ENCODE measurements around the gene POPDC2. TPM values are rescaled to one million over a fixed set of nuclear protein-coding genes. Genes with fewer than 3 reads are reported as not detected.

POPDC2 gene
- total and polyA plus RNA-seq, 8 donors: 1.3 to 6.6 (median 4.8) TPM

GRCh38 chr3:119642746-119643473 is 17.5 kb downstream of the POPDC2 start:
- peaks cover 0 to 4% of the 10 kb centered on the region in 2 donors for H3K36me3 ChIP-seq
- no peaks in the 10 kb centered on the region for H3K9me3 ChIP-seq
- no peaks in the 10 kb centered on the region for H3K27me3 ChIP-seq
- peak in 2 of 4 donors; percentile 17 to 46 for DNase-seq
- no peak overlapping the region for H3K4me3 ChIP-seq
- intact Hi-C loops (cut with DNase I): no loop called here
- H3K4me1 ChIP-seq: peaks cover 10 to 27% of the 10 kb centered on the region in 2 donors
- peak overlapping the region in 1 of 2 donors; percentile 39 for H3K27ac ChIP-seq
- no peak for TF ChIP-seq CTCF (IDR thresholded peaks at IDR 0.05)
- peak; percentile 13 for ATAC-seq

- peaks cover 3 to 31% of the 10 kb centered on the region in 2 donors for H3K4me1 ChIP-seq
- H3K27ac ChIP-seq: no peak overlapping the region
- ATAC-seq (no peak), DNase-seq (no peak)
- intact Hi-C loops (cut with DNase I): no loop called here
- no peak for TF ChIP-seq CTCF (IDR thresholded peaks at IDR 0.05)
- H3K4me3 ChIP-seq: no peak overlapping the region
- H3K27me3 ChIP-seq: no peaks in the 10 kb centered on the region
- no peaks in the 10 kb centered on the region for H3K9me3 ChIP-seq
- peaks cover 0 to 4% of the 10 kb centered on the region in 2 donors for H3K36me3 ChIP-seq
Measured at GRCh38 chr3:119641416-119641815, 19.0 kb downstream of the POPDC2 start.

- Histone ChIP-seq H3K27me3 (no peaks in the 10 kb centered on the region), H3K4me3 (no peak overlapping the region), H3K4me1 (peaks cover 3 to 36% of the 10 kb centered on the region in 2 donors), H3K27ac (peak overlapping the region; percentile 82 to 93), H3K36me3 (peaks cover 0 to 4% of the 10 kb centered on the region in 2 donors), H3K9me3 (no peaks in the 10 kb centered on the region)
- ATAC-seq: no peak
- TF ChIP-seq CTCF (IDR thresholded peaks at IDR 0.05): no peak
- intact Hi-C loops (cut with DNase I): no loop called here
- DNase-seq: no peak
Measured at GRCh38 chr3:119639494-119640350, 20.7 kb downstream of the POPDC2 start.

GRCh38 chr3:119637679-119638477 is 22.5 kb downstream of the POPDC2 start:
- Histone ChIP-seq H3K4me1 (peaks cover 2 to 36% of the 10 kb centered on the region in 2 donors), H3K27me3 (no peaks in the 10 kb centered on the region), H3K4me3 (no peak overlapping the region), H3K9me3 (no peaks in the 10 kb centered on the region), H3K27ac (peak overlapping the region; percentile 82 to 93), H3K36me3 (peaks cover 0 to 4% of the 10 kb centered on the region in 2 donors)
- TF ChIP-seq CTCF (IDR thresholded peaks at IDR 0.05): no peak
- no peak for DNase-seq
- intact Hi-C loops (cut with DNase I): no loop called here
- ATAC-seq: peak; percentile 71
